Measurements from ENCODE around the gene ITSN1. TPM values are rescaled to one million over a fixed set of nuclear protein-coding genes. Genes with fewer than 3 reads are reported as not detected.
"Not testable (repeated sequence)": the region's sequence is repeated elsewhere in the genome, so short reads cannot be mapped to it uniquely, and the experiment has no call there.

Gene ITSN1
- total RNA-seq, 1 experiment from 2014 or later = 35.2 TPM

- DNase-seq (ENCODE audit: low read depth) = no peak
These were observed 217.2 kb downstream of the ITSN1 start for GRCh38 chr21:33859373-33860102.

DNA sequence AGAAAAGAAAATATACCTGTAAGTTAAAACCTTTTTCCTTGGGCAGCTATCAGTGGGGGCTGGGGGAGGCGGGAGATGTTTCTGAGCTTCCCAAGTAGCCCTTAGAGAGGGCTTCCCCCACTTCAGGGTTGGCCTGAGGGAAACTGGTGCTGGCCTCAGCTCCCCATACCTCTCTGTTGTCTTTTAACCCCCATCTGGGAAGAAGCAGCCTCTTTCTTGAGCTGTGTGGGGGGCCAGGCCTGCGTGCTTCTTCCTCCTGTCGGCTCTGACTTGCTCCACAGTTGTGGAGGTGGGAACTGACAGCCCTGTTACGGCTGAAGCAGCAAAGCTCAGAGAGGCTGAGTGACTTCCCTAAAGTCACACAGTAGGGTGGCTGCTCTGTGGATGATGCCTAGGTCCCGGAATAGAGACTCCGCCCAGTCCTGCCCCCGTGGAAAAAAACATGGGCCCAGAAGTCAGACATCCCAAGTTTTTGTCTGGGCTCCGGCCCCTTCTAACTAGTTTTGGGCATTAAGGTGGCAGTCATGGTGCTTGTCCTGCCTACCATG is 218.1 kb downstream of the ITSN1 start:
- no peak for DNase-seq (ENCODE audit: low read depth)

GRCh38 chr21:33861125-33861524 is 218.8 kb downstream of the ITSN1 start:
- DNase-seq (ENCODE audit: low read depth) = no peak

DNA sequence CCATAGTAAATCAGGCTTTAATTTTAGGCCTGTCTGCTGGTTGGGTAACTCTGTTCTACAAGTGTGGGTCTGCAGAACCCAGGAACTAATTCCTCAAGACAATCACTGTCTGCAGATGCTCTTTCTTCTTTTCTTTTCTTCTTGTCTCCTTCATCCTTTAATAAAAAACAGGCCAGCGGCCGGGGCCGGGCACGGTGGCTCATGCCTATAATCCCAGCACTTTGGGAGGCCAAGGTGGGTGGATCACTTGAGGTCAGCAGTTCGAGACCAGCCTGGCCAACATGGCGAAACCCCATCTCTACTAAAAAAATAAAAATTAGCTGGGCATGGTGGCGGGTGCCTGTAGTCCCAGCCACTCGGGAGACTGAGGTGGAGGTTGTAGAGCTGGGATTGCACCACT is 220.9 kb downstream of the ITSN1 start:
- not testable (repeated sequence) for DNase-seq (ENCODE audit: low read depth)

GRCh38 chr21:33864150-33864549 is 221.8 kb downstream of the ITSN1 start:
- DNase-seq (ENCODE audit: low read depth) = no peak

DNA sequence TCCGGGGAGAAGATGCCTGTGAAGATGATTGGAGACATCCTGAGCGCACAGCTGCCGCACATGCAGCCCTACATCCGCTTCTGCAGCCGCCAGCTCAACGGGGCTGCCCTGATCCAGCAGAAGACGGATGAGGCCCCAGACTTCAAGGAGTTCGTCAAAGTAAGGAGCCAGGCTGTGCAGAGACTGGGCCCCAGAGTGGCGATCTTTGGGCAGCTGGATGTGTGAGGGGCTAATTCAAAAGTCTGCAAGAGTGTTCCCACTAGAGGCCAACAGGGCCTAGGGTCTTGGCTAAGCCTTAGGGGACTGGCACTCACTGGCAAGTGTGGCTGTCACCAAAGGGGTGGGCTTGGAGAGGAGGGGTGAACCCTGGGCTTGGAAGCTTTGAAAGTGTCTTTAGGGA is 222.9 kb downstream of the ITSN1 start:
- no peak for DNase-seq (ENCODE audit: low read depth)

DNA sequence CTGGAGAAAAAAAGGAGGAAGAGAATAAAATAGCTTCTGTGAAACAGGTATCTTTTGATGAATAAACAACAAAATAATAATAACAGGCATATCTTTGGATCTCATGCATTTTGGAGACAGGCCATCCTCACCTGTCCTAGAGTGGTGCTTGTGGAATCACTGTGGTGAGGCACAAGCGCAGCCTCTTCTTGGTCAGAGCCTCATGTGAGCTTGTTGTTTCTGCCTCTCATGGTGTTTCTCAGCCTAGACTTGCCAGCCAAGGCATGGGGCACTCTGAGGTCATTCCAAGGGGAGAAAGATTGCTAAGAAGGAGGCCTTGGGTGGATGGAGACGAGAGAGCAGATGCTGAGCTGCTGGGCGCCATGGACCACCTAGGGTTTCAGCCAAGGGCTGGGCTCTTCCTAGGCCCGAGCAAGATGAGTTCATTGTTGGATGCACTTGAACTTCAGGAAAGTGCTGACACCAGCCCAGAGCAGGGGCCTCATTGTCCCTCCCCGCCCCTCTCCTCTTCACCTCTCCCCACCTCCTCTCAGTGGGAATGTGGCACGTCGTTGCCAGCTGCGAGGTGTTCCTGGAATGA is 223.8 kb downstream of the ITSN1 start:
- DNase-seq (ENCODE audit: low read depth) = no peak

DNA sequence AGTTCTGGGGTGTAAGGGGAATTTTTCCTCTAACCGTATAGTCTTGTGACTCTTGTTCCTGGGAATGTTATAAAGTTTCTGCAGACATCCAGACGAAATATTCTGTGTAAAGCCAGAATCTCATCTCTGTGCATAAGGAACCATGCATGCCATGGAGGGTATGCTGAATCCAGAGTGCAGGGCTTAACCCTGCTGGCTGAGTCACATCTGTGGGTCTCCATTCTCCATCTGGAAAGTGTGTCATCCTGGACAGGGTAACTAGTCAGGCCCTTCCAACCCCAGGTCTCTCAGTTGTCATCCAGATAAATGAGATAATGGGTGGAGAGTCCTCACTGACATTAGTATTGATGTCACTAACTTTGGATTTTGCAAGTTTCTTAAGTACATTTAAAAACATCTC is 224.5 kb downstream of the ITSN1 start:
- peak; percentile 39 for DNase-seq (ENCODE audit: low read depth)

- DNase-seq (ENCODE audit: low read depth) = not testable (repeated sequence)
These were observed 225.6 kb downstream of the ITSN1 start for GRCh38 chr21:33867868-33868267.

DNA sequence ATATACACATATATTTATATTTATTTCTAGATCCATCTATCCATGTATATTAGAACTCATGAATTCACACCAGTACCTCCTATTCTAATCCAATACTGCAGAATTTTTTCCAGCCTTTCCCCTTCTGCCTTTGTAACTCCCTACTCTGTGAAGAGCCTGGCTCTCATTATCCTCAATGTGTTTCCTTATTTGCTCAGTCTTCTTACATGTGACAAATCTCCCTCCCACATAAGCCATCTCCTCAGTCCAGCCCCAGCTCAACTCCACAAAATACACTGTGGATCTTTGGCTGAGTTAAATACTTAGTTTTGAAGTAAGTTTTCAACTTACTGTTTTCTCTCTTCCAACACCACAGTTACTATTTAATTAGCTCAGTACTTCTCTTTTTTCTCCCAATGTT is 227.6 kb downstream of the ITSN1 start:
- DNase-seq (ENCODE audit: low read depth) = no peak

DNA sequence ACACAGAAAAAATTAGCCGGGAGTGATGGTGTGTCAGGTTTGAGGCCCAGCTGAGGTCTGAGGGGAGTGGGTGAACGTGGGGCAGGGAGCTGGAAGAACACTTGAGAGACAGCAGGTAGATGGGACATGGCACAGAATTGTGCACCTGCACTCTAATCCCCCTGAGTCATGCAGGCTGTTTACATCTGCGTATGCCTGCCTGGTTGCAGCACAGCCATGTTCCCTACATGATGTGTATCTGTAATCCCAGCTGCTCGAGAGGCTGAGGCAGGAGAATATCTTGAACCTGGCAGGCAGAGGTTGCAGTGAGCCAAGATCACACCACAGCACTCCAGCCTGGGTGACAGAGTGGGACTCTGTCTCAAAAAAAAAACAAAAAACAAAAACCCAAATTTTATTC is 228.5 kb downstream of the ITSN1 start:
- no peak for DNase-seq (ENCODE audit: low read depth)

- peak; percentile 58 for DNase-seq (ENCODE audit: low read depth)
These were observed 228.9 kb downstream of the ITSN1 start for GRCh38 chr21:33871171-33871570.

DNA sequence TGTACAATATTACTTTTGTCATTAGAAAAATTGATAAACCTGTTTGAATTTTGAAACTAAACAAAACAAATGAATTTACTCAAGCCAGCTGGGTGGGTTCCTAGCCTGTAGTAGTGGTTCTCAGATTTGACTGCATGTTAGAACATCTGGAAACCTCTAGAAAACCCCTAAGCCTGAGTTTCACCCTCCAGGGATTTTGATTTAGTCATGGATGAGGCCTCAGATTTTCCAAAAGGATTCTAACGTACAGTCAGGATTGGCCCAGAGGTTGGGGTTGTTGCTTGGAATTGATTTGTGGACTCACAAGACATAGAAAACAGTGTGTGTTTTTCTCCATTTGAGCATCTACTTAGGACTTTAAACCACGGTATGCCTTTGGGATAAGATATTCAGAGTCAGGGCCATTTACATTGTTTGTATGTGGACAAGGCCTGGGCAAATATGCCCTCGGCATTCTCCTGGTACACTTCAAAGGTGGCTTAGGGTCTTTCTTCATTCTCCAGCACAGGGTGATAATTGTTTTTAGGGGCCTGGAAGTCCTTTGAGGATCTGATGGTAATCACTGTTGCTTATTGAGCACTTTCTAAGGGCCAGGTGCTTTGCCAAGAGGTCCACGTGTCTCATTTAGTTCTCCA is 230.7 kb downstream of the ITSN1 start:
- no peak for DNase-seq (ENCODE audit: low read depth)

DNA sequence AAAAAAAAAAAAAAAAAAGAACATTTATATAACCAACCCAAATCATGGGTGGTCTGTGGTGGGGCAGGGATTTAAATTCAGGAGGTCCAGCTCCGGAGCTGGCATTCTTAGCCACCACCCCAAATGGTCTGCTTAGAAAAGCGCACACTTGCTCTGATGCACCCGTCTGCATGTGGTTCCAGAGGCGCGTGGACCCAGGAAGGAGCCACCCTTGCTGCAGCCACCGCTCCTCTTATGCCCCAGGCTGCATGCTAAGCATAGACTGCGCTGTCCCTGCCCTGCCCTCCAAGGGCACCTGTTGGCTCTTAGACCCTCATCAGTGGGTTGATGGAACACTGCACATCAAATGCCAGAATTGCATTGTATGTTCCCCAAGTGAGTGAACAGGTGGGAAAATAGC is 231.9 kb downstream of the ITSN1 start:
- DNase-seq (ENCODE audit: low read depth) = no peak

GRCh38 chr21:33875026-33875695 is 232.9 kb downstream of the ITSN1 start:
- DNase-seq (ENCODE audit: low read depth) = no peak

DNA sequence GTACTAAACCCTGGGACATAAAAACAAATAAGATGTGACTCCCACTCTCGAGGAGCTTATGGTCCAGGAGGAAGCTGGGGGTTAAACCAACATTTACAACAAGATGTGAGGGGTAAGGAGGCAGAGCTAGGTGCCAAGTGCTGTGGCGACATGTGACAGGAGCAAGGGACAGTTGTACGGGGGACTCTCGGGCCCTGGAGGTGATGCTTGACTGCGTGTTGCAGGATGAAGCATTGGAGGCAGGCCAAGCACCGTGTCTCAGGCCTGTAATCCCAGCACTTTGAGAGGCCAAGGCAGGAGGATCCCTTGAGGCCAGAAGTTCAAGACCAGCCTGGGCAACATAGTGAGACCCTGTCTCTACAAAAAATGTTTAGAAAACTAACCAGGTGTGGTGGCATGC is 236.5 kb downstream of the ITSN1 start:
- no peak for DNase-seq (ENCODE audit: low read depth)

DNA sequence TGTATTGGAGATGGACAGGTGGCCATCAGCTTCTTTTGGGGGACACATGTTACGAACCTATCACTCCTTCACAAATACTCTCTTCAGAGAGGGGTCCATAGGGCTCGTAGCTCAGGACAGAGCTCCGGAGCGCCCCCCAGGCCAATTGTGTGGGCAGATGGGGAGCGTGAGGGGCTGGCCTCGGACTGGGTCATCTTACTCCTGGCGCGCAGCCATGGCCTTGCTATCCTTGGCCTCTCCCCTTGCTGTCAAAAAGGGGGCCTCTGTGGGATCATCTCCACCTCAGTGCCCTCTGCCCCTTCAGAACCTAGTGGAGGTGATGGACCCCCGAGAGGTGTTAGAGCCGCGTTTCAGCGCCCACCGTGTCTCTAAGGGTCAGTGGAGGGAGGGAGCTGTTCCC is 238.3 kb downstream of the ITSN1 start:
- no peak for DNase-seq (ENCODE audit: low read depth)

DNA sequence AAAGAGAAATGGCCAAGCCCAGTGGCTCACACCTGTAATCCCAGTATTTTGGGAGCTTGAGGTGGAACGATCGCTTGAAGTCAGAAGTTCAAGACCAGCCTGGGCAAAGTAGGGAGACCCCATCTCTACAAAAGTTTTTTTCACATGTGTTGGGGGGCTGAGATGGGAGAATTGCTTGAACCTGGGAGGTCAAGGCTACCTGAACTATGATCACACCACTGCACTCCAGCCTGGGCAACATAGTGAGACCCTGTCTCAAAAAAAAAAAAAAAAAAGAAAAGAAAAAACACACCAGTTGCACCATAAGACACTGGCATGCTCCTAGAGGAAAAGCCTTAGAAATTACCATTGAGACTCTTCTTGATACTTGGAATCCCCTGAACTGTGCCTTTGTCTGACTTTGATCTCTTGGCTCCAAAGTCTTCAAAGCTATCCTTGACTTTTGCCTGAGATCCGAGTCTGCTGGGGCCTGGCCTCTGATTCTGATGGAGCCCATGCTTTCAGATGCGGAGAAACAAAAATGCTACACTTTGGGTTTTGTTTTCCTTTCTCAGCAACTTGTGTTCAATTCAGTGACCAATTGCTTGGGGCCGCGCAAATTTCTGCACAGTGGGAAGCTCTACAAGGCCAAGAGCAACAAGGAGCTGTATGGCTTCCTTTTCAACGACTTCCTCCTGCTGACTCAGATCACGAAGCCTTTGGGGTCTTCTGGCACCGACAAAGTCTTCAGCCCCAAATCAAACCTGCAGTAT is 239.6 kb downstream of the ITSN1 start:
- no peak for DNase-seq (ENCODE audit: low read depth)

GRCh38 chr21:33883118-33883517 is 240.8 kb downstream of the ITSN1 start:
- DNase-seq (ENCODE audit: low read depth) = no peak

DNA sequence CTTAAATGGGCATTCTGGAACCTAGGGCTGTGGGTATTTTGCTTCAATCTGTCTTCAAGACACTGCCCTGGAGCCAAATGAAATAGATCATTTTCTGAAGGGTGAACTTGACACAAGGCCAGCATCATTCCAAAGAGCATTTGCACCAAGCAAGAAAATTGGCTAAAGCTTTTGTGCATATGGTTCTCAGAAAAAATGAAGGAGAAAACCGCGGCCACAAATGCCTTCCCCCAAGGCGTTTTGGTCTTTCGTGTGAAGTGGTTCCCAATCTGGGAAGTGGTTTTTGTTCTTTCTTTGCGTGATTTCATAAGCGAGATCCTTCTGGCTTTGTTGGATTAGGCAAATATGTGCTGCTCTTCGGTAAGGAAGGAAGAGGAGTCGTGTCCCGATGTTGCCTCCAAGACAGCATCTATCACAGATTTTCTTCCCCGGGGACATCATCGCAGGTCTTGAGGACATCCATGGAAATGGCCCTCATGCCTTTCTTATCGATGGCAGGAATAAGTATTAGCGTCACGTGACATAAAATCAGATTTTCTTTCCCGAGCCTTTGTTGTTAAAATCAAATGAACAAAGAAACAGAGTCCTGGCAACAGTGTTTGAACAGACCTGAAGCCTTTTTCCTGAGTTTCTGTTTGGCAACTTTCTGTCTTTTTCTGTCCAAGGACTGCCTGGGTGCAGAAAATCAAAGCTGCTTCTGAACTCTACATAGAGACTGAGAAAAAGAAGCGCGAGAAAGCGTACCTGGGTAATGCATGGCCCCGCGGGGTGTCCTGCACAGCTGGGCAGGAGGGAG is 242.3 kb downstream of the ITSN1 start:
- DNase-seq (ENCODE audit: low read depth) = peak; percentile 29

DNA sequence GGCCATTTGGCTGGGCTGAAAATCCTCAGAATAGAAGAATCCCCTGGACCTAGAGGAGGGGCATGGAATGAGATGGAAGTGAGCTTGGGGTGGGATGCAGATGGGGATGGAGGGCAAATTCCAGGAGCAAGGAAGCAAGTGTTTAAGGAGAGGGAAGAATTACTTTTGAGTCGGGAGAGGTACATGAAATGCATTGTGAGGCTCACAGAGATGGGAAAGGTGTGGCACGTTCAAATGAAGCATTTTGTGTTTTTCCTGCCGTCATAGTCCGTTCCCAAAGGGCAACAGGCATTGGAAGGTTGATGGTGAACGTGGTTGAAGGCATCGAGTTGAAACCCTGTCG is 242.8 kb downstream of the ITSN1 start:
- DNase-seq (ENCODE audit: low read depth) = no peak

Measured in LHCN-M2 (cell line).